GM23338 (cell line): Measurements from ENCODE around the gene MYLK. TPM values are rescaled to one million over a fixed set of nuclear protein-coding genes. Genes with fewer than 3 reads are reported as not detected.

Experiments used
- ATAC-seq: fragments of 200-7000 bp; cut with Tn5 transposase; 3 replicates; pipeline ENCODE4 v1.9.1; 2020
- DNase-seq: peaks from one replicate; pipeline ENCODE4 v3.0.0-alpha.2; 2015; ENCODE audit warnings: low spot score
- H2AFZ ChIP-seq: fragments of 200-600 bp; sonication (generic); 2 replicates; pipeline ENCODE4 v1.8.0; 2016; ENCODE audit warnings: antibody characterized with exemption, mild to moderate bottlenecking, moderate library complexity
- H3F3A ChIP-seq: fragments of 200-600 bp; sonication (generic); replicated peaks from 2 replicates; pipeline ENCODE4 v1.8.0; 2017; ENCODE audit warnings: antibody characterized with exemption, mixed run types, low read depth
- H3K27ac ChIP-seq: fragments of 200-600 bp; sonication (generic); 2 replicates; pipeline ENCODE4 v1.6.1; 2016; ENCODE audit warnings: low read depth
- H3K27me3 ChIP-seq: fragments of 200-600 bp; sonication (generic); 2 replicates; pipeline ENCODE4 v1.8.0; 2016; ENCODE audit warnings: mild to moderate bottlenecking, mixed run types, moderate library complexity; ENCODE audit not compliant: insufficient read depth
- H3K36me3 ChIP-seq: fragments of 200-600 bp; sonication (generic); 2 replicates; pipeline ENCODE4 v1.8.0; 2016; ENCODE audit warnings: mild to moderate bottlenecking; ENCODE audit not compliant: insufficient read depth
- H3K4me1 ChIP-seq: fragments of 200-600 bp; sonication (generic); 2 replicates; pipeline ENCODE4 v1.8.0; 2016; ENCODE audit warnings: mild to moderate bottlenecking, moderate library complexity; ENCODE audit not compliant: insufficient read depth
- H3K4me2 ChIP-seq: fragments of 200-600 bp; sonication (generic); 2 replicates; pipeline ENCODE4 v1.7.1; 2017; ENCODE audit warnings: mixed run types
- H3K4me3 ChIP-seq: fragments of 200-600 bp; sonication (generic); 2 replicates; pipeline ENCODE4 v1.6.1; 2016; ENCODE audit warnings: mixed run types
- H3K79me2 ChIP-seq: fragments of 200-600 bp; sonication (generic); replicated peaks from 2 replicates; pipeline ENCODE4 v1.8.0; 2017; ENCODE audit warnings: mild to moderate bottlenecking; ENCODE audit not compliant: insufficient read depth
- H3K9me2 ChIP-seq: fragments of 200-600 bp; sonication (generic); 2 replicates; pipeline ENCODE4 v1.8.0; 2017; ENCODE audit not compliant: insufficient read depth
- H4K20me1 ChIP-seq: fragments of 200-600 bp; sonication (generic); replicated peaks from 2 replicates; pipeline ENCODE4 v1.8.0; 2017; ENCODE audit warnings: mild to moderate bottlenecking; ENCODE audit not compliant: insufficient read depth
- H3K27ac Mint-ChIP-seq: 2 replicates; pipeline ENCODE4 v1.8.0; 2020; ENCODE audit warnings: inconsistent platforms, mild to moderate bottlenecking, moderate library complexity, mixed read lengths
- H3K27me3 Mint-ChIP-seq: 3 replicates; pipeline ENCODE4 v1.8.0; 2022; ENCODE audit warnings: low read depth, mild to moderate bottlenecking, moderate library complexity, mixed read lengths, inconsistent platforms; ENCODE audit not compliant: insufficient read depth, poor library complexity
- H3K36me3 Mint-ChIP-seq: 3 replicates; pipeline ENCODE4 v1.8.0; 2021; ENCODE audit warnings: low read depth, mild to moderate bottlenecking, inconsistent platforms, moderate library complexity, mixed read lengths
- H3K4me1 Mint-ChIP-seq: 3 replicates; pipeline ENCODE4 v1.8.0; 2020; ENCODE audit warnings: mild to moderate bottlenecking, inconsistent platforms, mixed read lengths
- H3K4me3 Mint-ChIP-seq: 3 replicates; pipeline ENCODE4 v1.8.0; 2021; ENCODE audit warnings: moderate library complexity, mild to moderate bottlenecking, inconsistent platforms, mixed read lengths
- H3K9me3 Mint-ChIP-seq: 3 replicates; pipeline ENCODE4 v1.8.0; 2020; ENCODE audit warnings: moderate library complexity, mild to moderate bottlenecking, inconsistent platforms, mixed read lengths
- CTCF ChIP-seq, 2 experiments: fragments of 200-600 bp in 1 of 2; sonication (generic) in 1 of 2; conservative IDR thresholded peaks; 2 replicates each; pipeline versions ENCODE4 v1.5.1 to v1.6.1; 2016 to 2017; ENCODE audit warnings: antibody characterized with exemption in 2 of 2, low read depth in 2 of 2, mild to moderate bottlenecking in 2 of 2, moderate library complexity in 1 of 2
- JUNB ChIP-seq: IDR thresholded peaks from one replicate; pipeline ENCODE4 v1.6.1; 2016; ENCODE audit warnings: antibody characterized with exemption; ENCODE audit not compliant: unreplicated experiment
- POLR2AphosphoS5 ChIP-seq: IDR thresholded peaks from 2 replicates; pipeline ENCODE4 v1.6.1; 2016; ENCODE audit warnings: antibody characterized with exemption, low read depth
- STAT1 ChIP-seq: IDR thresholded peaks from one replicate; pipeline ENCODE4 v1.6.1; 2016; ENCODE audit warnings: antibody characterized with exemption; ENCODE audit not compliant: unreplicated experiment
- ZNF114 ChIP-seq: fragments of 250-450 bp; sonication (Bioruptor Pico); IDR thresholded peaks from 2 replicates; pipeline ENCODE4 v1.5.0; 2020; ENCODE audit warnings: mild to moderate bottlenecking, moderate library complexity
- ZNF462 ChIP-seq: fragments of 250-450 bp; sonication (Bioruptor Pico); IDR thresholded peaks from 2 replicates; pipeline ENCODE4 v1.5.0; 2020; ENCODE audit warnings: mild to moderate bottlenecking, moderate library complexity
- polyA plus RNA-seq: library from polyadenylated mRNA; unstranded; fragments of >200 nt; fragmentation: Nextera tagmentation; extraction: Ambion mirVana; gene quantifications from 2 replicates; pipeline ENCODE4 v1.2.1, GENCODE V29; 2016
- total RNA-seq: library from RNA; depleted of rRNA; stranded (reverse); fragments of >200 nt; shearing (Covaris generic); gene quantifications from 2 replicates; pipeline ENCODE4 v1.2.3, GENCODE V29; 2014

MYLK gene
- total and polyA plus RNA-seq, 2 experiments from 2014 or later: 11.5 to 17.9 TPM

- Mint-ChIP-seq H3K27ac (no peak overlapping the region), H3K9me3 (no peaks in the 10 kb centered on the region), H3K4me1 (peaks cover 23% of the 10 kb centered on the region), H3K27me3 (peaks cover 22% of the 10 kb centered on the region), H3K4me3 (no peak overlapping the region), H3K36me3 (no peaks in the 10 kb centered on the region; the same call in 2 of the 3 replicates)
- TF ChIP-seq CTCF (conservative IDR thresholded peaks at IDR 0.05; ENCODE audit: low read depth in 2 of 2): peak; percentile 79 to 80
- TF ChIP-seq ZNF462 (CRISPR knock-in tag): no peak
- no peaks in the 10 kb centered on the region; the same call in 1 of the 2 replicates for H4K20me1 ChIP-seq
- DNase-seq (peak; percentile 73), ATAC-seq (peak; percentile 6; the same call in 2 of the 3 replicates)
- H3K4me3 ChIP-seq: no peak overlapping the region
- 0 out of 2 replicates have a peak, but pooled peaks cover 7% of the 10 kb centered on the region for H3F3A ChIP-seq
- H3K9me2 ChIP-seq: peaks cover 8% of the 10 kb centered on the region; the same call in 1 of the 2 replicates
- H3K27ac ChIP-seq: no peak overlapping the region
- no peaks in the 10 kb centered on the region for H3K36me3 ChIP-seq
- H3K79me2 ChIP-seq: no peaks in the 10 kb centered on the region
- no peak overlapping the region for H3K4me2 ChIP-seq
- H3K27me3 ChIP-seq: peaks cover 13% of the 10 kb centered on the region
- peaks cover 21% of the 10 kb centered on the region for H3K4me1 ChIP-seq
- no peak overlapping the region for H2AFZ ChIP-seq
These were observed 3.1 kb downstream of the MYLK start for GRCh38 chr3:123880998-123881561.

GRCh38 chr3:123878807-123879206, 5.3 kb downstream of the MYLK start:
- Histone ChIP-seq H4K20me1 (no peaks in the 10 kb centered on the region; the same call in 1 of the 2 replicates), H3K79me2 (no peaks in the 10 kb centered on the region), H3F3A (0 out of 2 replicates have a peak, but pooled peaks cover 5% of the 10 kb centered on the region), H3K27me3 (peaks cover 13% of the 10 kb centered on the region), H2AFZ (no peak overlapping the region), H3K4me3 (no peak overlapping the region), H3K36me3 (no peaks in the 10 kb centered on the region), H3K4me2 (no peak overlapping the region), H3K4me1 (peaks cover 16% of the 10 kb centered on the region; the same call in 1 of the 2 replicates), H3K27ac (no peak overlapping the region), H3K9me2 (peaks cover 8% of the 10 kb centered on the region; the same call in 1 of the 2 replicates)
- H3K36me3 Mint-ChIP-seq: no peaks in the 10 kb centered on the region; the same call in 2 of the 3 replicates
- peaks cover 17% of the 10 kb centered on the region for H3K4me1 Mint-ChIP-seq
- DNase-seq (no peak), ATAC-seq (no peak)
- H3K4me3 Mint-ChIP-seq: no peak overlapping the region
- peaks cover 16% of the 10 kb centered on the region for H3K27me3 Mint-ChIP-seq
- H3K9me3 Mint-ChIP-seq: no peaks in the 10 kb centered on the region
- no peak overlapping the region for H3K27ac Mint-ChIP-seq
- TF ChIP-seq CTCF (conservative IDR thresholded peaks at IDR 0.05; ENCODE audit: low read depth in 2 of 2): no peak
- no peak for TF ChIP-seq STAT1
- TF ChIP-seq JUNB: no peak
- no peak for TF ChIP-seq POLR2AphosphoS5
- no peak for TF ChIP-seq ZNF114 (CRISPR knock-in tag)
